ENCODE data around the gene CFAP61. TPM values are rescaled to one million over a fixed set of nuclear protein-coding genes. Genes with fewer than 3 reads are reported as not detected.

The CFAP61 gene
- total RNA-seq, 1 donor from 2014 or later = not detected

- DNase-seq (ENCODE audit: low read depth) = no peak
- TF ChIP-seq, protein P1, sequence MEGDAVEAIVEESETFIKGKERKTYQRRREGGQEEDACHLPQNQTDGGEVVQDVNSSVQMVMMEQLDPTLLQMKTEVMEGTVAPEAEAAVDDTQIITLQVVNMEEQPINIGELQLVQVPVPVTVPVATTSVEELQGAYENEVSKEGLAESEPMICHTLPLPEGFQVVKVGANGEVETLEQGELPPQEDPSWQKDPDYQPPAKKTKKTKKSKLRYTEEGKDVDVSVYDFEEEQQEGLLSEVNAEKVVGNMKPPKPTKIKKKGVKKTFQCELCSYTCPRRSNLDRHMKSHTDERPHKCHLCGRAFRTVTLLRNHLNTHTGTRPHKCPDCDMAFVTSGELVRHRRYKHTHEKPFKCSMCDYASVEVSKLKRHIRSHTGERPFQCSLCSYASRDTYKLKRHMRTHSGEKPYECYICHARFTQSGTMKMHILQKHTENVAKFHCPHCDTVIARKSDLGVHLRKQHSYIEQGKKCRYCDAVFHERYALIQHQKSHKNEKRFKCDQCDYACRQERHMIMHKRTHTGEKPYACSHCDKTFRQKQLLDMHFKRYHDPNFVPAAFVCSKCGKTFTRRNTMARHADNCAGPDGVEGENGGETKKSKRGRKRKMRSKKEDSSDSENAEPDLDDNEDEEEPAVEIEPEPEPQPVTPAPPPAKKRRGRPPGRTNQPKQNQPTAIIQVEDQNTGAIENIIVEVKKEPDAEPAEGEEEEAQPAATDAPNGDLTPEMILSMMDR (conservative IDR thresholded peaks at IDR 0.05; ENCODE audit: low read depth, low read length) = no peak
- H3K4me3 ChIP-seq (ENCODE audit: low read depth, low read length) = no peak overlapping the region
Observed at GRCh38 chr20:20226554-20226953, 174.2 kb downstream of the CFAP61 start.

GRCh38 chr20:20227013-20227571 lies 174.8 kb downstream of the CFAP61 start:
- H3K4me3 ChIP-seq (ENCODE audit: low read depth, low read length) = no peak overlapping the region
- no peak for DNase-seq (ENCODE audit: low read depth)
- TF ChIP-seq, protein P1 (conservative IDR thresholded peaks at IDR 0.05; ENCODE audit: low read depth, low read length) = no peak

DNA sequence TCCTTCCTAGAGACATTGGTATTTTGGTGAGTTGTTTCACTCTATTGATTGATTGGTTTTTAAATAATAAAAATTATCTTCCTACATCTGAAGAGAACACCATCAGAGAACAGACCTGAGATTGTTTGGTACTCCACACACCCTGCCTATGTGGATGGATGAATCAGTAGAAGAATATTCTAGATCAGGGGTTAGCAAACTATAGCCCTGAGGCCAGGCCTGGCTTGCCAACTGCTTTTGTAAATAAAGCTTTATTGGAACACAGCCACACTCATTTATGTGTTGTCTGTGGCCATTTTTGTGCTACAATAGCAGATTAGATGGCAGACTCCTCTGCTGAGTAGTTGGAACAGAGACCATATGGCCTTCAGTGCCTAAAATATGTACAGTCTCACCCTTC lies 176.0 kb downstream of the CFAP61 start:
- TF ChIP-seq, protein P1 (conservative IDR thresholded peaks at IDR 0.05; ENCODE audit: low read depth, low read length) = no peak
- no peak overlapping the region for H3K4me3 ChIP-seq (ENCODE audit: low read depth, low read length)
- DNase-seq (ENCODE audit: low read depth) = no peak

DNA sequence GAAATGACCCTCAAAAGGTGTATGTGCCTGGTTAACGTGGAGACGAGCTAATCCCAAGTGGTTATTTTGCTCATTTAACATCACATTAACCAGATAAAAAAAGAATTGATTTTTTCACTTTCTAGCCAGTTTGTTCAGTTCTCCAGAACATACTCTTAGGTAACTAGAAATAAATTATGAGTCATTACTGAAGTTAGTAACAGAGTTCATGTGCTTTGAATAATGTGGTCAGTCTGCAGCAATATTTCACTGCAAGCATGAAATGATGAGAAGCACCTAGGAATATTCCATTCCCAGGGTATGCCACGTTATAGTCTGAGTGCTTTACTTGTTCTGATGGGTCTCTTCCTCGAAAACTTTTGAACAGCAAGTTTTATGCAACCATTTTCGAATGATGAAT lies 177.3 kb downstream of the CFAP61 start:
- H3K4me3 ChIP-seq (ENCODE audit: low read depth, low read length) = no peak overlapping the region
- TF ChIP-seq, protein P1 (conservative IDR thresholded peaks at IDR 0.05; ENCODE audit: low read depth, low read length) = no peak
- DNase-seq (ENCODE audit: low read depth) = no peak

GRCh38 chr20:20230741-20231140 lies 178.4 kb downstream of the CFAP61 start:
- H3K4me3 ChIP-seq (ENCODE audit: low read depth, low read length) = no peak overlapping the region
- TF ChIP-seq, protein P1 (conservative IDR thresholded peaks at IDR 0.05; ENCODE audit: low read depth, low read length) = no peak
- no peak for DNase-seq (ENCODE audit: low read depth)

DNA sequence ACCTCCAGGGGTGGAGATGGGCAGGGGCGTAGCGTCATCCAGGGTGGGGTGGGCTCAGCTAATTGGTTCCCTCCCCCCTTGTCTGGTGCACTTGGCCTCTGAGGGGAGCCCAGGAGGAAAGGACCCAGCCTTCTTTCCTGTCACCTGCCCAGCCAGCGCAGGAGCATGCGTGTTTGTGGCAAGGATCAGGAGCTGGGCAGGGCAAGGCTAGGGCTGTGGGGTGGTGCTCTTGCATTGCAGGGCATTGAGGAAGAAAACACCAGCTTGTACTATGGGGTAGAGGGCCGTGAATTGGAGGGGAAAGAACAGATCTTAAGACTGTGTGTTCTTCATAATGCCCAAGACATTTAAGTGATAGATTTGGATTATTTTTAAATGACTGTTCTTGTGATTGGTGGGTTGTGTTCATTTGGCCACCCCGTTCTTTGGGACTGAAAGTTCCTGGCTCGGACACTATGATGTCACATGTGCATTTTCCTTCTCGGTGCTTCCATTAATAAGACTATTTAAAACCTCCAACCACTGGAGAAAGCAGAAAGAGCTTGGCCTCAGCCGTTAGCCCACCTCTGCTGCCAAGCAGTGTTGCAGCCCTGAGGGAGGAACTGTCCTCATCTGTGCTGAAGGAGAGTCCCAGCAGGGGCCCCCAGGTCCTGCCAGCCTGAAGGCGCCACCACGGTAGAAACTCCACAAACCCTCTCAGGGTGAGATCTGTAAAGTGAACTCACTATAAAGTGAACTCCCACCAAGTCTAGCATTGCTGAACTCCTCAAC lies 179.4 kb downstream of the CFAP61 start:
- DNase-seq (ENCODE audit: low read depth) = no peak
- TF ChIP-seq, protein P1 (conservative IDR thresholded peaks at IDR 0.05; ENCODE audit: low read depth, low read length) = no peak
- no peak overlapping the region for H3K4me3 ChIP-seq (ENCODE audit: low read depth, low read length)

Measured in epithelial cell of proximal tubule (primary cell).